SK-N-SH (cell line): ENCODE results near the gene MIPOL1. TPM values are rescaled to one million over a fixed set of nuclear protein-coding genes. Genes with fewer than 3 reads are reported as not detected.

Experiments
- CTCF ChIA-PET: fragments of 300-600, 350-600 bp; formaldehyde crosslinking; extraction: SDS; loops from one replicate; lab custom pipeline; 2021; lab: Yijun Ruan, JAX
- POLR2A ChIA-PET: fragments of 350-600 bp; sonication (Branson Sonifier 250); formaldehyde crosslinking; extraction: SDS; loops from one replicate; lab custom pipeline; 2020; ENCODE audit warnings: antibody characterized with exemption, inconsistent platforms; lab: Yijun Ruan, JAX
- DNase-seq: peaks from one replicate; pipeline ENCODE4 v3.0.0; 2012
- H2AFZ ChIP-seq: fragments of 200-600 bp; sonication (generic); 2 replicates; pipeline ENCODE4 v1.8.1; 2016; ENCODE audit warnings: antibody characterized with exemption, mild to moderate bottlenecking, low read depth
- H3F3A ChIP-seq: fragments of 200-600 bp; sonication (generic); replicated peaks from 2 replicates; pipeline ENCODE3; 2016; ENCODE audit warnings: antibody characterized with exemption, mild to moderate bottlenecking; ENCODE audit not compliant: insufficient read depth
- H3K27ac ChIP-seq, 2 experiments: fragments of 200-500 bp in 1 of 2; fragments of 200-600 bp in 1 of 2; sonication (Bioruptor generic) in 1 of 2; sonication (generic), shearing (Covaris generic) in 1 of 2; 2 replicates each; pipeline versions ENCODE4 v1.5.1 to v1.6.1; 2014 to 2016; ENCODE audit warnings: low read depth in 2 of 2, inconsistent platforms in 1 of 2, low read length in 1 of 2, mild to moderate bottlenecking in 1 of 2, mixed read lengths in 1 of 2
- H3K27me3 ChIP-seq: fragments of 200-600 bp; sonication (generic), shearing (Covaris generic); 2 replicates; pipeline ENCODE4 v1.6.1; 2016; ENCODE audit warnings: mixed run types; ENCODE audit not compliant: insufficient read depth
- H3K36me3 ChIP-seq, 2 experiments: fragments of 200-500 bp in 1 of 2; fragments of 200-600 bp in 1 of 2; sonication (Bioruptor generic) in 1 of 2; sonication (generic) in 1 of 2; replicated peaks in 1 of 2; 2 replicates each; pipeline versions ENCODE3 to v1.5.1; 2014 to 2016; ENCODE audit warnings: low read length in 1 of 2, mild to moderate bottlenecking in 1 of 2; ENCODE audit not compliant: insufficient read depth in 2 of 2, control insufficient read depth in 1 of 2
- H3K4me1 ChIP-seq, 2 experiments: fragments of 200-500 bp in 1 of 2; fragments of 200-600 bp in 1 of 2; sonication (Bioruptor generic) in 1 of 2; sonication (generic), shearing (Covaris generic) in 1 of 2; 2 replicates each; pipeline versions ENCODE4 v1.5.1 to v1.6.1; 2014 to 2016; ENCODE audit warnings: low read depth in 1 of 2, low read length in 1 of 2, mixed run types in 1 of 2; ENCODE audit not compliant: insufficient read depth in 2 of 2, control insufficient read depth in 1 of 2
- H3K4me2 ChIP-seq: fragments of 200-600 bp; sonication (generic), shearing (Covaris generic); 2 replicates; pipeline ENCODE4 v1.6.1; 2017; ENCODE audit warnings: mixed run types
- H3K4me3 ChIP-seq, 2 experiments: fragments of 200-500 bp in 1 of 2; fragments of 200-600 bp in 1 of 2; sonication (Bioruptor generic) in 1 of 2; sonication (generic), shearing (Covaris generic) in 1 of 2; 2 replicates each; pipeline versions ENCODE4 v1.5.1 to v1.8.1; 2014 to 2016; ENCODE audit warnings: low read depth in 2 of 2, inconsistent platforms in 1 of 2, low read length in 1 of 2, mild to moderate bottlenecking in 1 of 2, mixed read lengths in 1 of 2, moderate library complexity in 1 of 2
- H3K79me2 ChIP-seq: fragments of 200-600 bp; sonication (generic); 2 replicates; pipeline ENCODE4 v1.8.1; 2017; ENCODE audit warnings: mild to moderate bottlenecking; ENCODE audit not compliant: insufficient read depth
- H3K9ac ChIP-seq: fragments of 200-600 bp; sonication (generic); 2 replicates; pipeline ENCODE4 v1.6.1; 2017; ENCODE audit warnings: mixed run types
- H3K9me2 ChIP-seq: fragments of 200-600 bp; sonication (generic); 2 replicates; pipeline ENCODE4 v1.6.1; 2017; ENCODE audit warnings: mixed run types
- H3K9me3 ChIP-seq: fragments of 200-600 bp; sonication (generic); 2 replicates; pipeline ENCODE4 v1.6.1; 2017; ENCODE audit warnings: mixed run types, mild to moderate bottlenecking, moderate library complexity
- H4K20me1 ChIP-seq: fragments of 200-600 bp; sonication (generic); 2 replicates; pipeline ENCODE4 v1.6.1; 2017; ENCODE audit warnings: mild to moderate bottlenecking, mixed run types; ENCODE audit not compliant: insufficient read depth
- ELF1 ChIP-seq: IDR thresholded peaks from 2 replicates; pipeline ENCODE4 v1.4.0; 2012
- EP300 ChIP-seq, 2 experiments: IDR thresholded peaks; 2 replicates each; pipeline versions ENCODE4 v1.4.0 to v1.6.1; 2012; ENCODE audit warnings: borderline replicate concordance in 1 of 2, low read depth in 1 of 2, low read length in 1 of 2
- IRF3 ChIP-seq: fragments of 150-350 bp; IDR thresholded peaks from 2 replicates; pipeline ENCODE4 v1.6.1; 2016; ENCODE audit warnings: mild to moderate bottlenecking, low read depth, low read length
- JUND ChIP-seq: IDR thresholded peaks from 2 replicates; pipeline ENCODE4 v1.4.0; 2012
- MEF2A ChIP-seq: IDR thresholded peaks from 2 replicates; pipeline ENCODE4 v1.4.0; 2012; ENCODE audit warnings: low read depth, borderline replicate concordance
- MXI1 ChIP-seq: IDR thresholded peaks from 2 replicates; pipeline ENCODE4 v1.6.1; 2012; ENCODE audit warnings: mild to moderate bottlenecking, low read depth, low read length, improper control_type of control experiment
- NFIC ChIP-seq: IDR thresholded peaks from 2 replicates; pipeline ENCODE4 v1.4.0; 2012; ENCODE audit warnings: borderline replicate concordance
- NRF1 ChIP-seq: IDR thresholded peaks from 2 replicates; pipeline ENCODE4 v1.6.1; 2012; ENCODE audit warnings: low read depth, mild to moderate bottlenecking, low read length
- PBX3 ChIP-seq: IDR thresholded peaks from 2 replicates; pipeline ENCODE4; 2012
- RAD21 ChIP-seq: IDR thresholded peaks from 2 replicates; pipeline ENCODE4 v1.6.1; 2012; ENCODE audit warnings: mild to moderate bottlenecking, low read length
- RCOR1 ChIP-seq: fragments of 150-350 bp; IDR thresholded peaks from 2 replicates; pipeline ENCODE4 v1.6.1; 2017; ENCODE audit warnings: antibody characterized with exemption, low read length
- RFX5 ChIP-seq: IDR thresholded peaks from 2 replicates; pipeline ENCODE4 v1.6.1; 2012; ENCODE audit warnings: mild to moderate bottlenecking, improper control_type of control experiment, low read length
- RXRA ChIP-seq: IDR thresholded peaks from 2 replicates; pipeline ENCODE4 v1.4.0; 2012; ENCODE audit warnings: low read depth, mild to moderate bottlenecking, borderline replicate concordance
- SIN3A ChIP-seq: IDR thresholded peaks from 2 replicates; pipeline ENCODE4 v1.6.1; 2012; ENCODE audit warnings: low read depth, mild to moderate bottlenecking, low read length, moderate library complexity, borderline replicate concordance
- TEAD4 ChIP-seq: IDR thresholded peaks from 2 replicates; pipeline ENCODE4 v1.4.0; 2012; ENCODE audit warnings: mild to moderate bottlenecking, borderline replicate concordance; ENCODE audit not compliant: insufficient read depth
- YY1 ChIP-seq: IDR thresholded peaks from 2 replicates; pipeline ENCODE4 v1.4.0; 2012; ENCODE audit warnings: low read depth, mild to moderate bottlenecking
- WGBS: methylation state at CpG from one replicate; pipeline ENCODE4 v1.1.6; 2017; ENCODE audit warnings: low lambda C conversion rate; 5-methylcytosine and 5-hydroxymethylcytosine counted together
- polyA plus RNA-seq, 3 experiments: library from polyadenylated mRNA; depleted of rRNA; stranded (reverse); fragments of >200 nt; gene quantifications; 2 replicates each; pipeline ENCODE4 v1.2.3, GENCODE V29; 2012

MIPOL1 gene
- polyA plus RNA-seq, 1 of the 3 experiments (the other 2 are of a cell fraction) = 0.23 TPM

GRCh38 chr14:37585971-37586796 lies 388.4 kb downstream of the MIPOL1 start:
- WGBS = 8% methylated on average over 10 of the region's 10 CpGs
- no peak for TF ChIP-seq JUND
- no peak for TF ChIP-seq MEF2A
- no peak for TF ChIP-seq YY1
- no peak for TF ChIP-seq NRF1
- TF ChIP-seq RAD21 = no peak
- no peak for TF ChIP-seq RCOR1
- TF ChIP-seq PBX3 = no peak
- TF ChIP-seq TEAD4 = no peak
- TF ChIP-seq, all 33 proteins: peak for 0
- no peaks in the 10 kb centered on the region for H3K9me2 ChIP-seq
- ChIA-PET CTCF (no interaction called here), POLR2A (no interaction called here)
- no peak overlapping the region for H3K9ac ChIP-seq
- no peaks in the 10 kb centered on the region for H4K20me1 ChIP-seq
- no peaks in the 10 kb centered on the region for H3F3A ChIP-seq
- H3K4me1 ChIP-seq = no peaks in the 10 kb centered on the region
- H3K27ac ChIP-seq = no peak overlapping the region
- no peak for DNase-seq
- no peak overlapping the region for H3K4me2 ChIP-seq
- no peaks in the 10 kb centered on the region for H3K9me3 ChIP-seq
- no peak overlapping the region for H2AFZ ChIP-seq
- peaks cover 12% of the 10 kb centered on the region; the same call in 1 of the 2 replicates for H3K27me3 ChIP-seq
- H3K79me2 ChIP-seq = no peaks in the 10 kb centered on the region
- no peaks in the 10 kb centered on the region for H3K36me3 ChIP-seq
- H3K4me3 ChIP-seq = no peak overlapping the region

GRCh38 chr14:37586797-37587130 lies 389.0 kb downstream of the MIPOL1 start:
- no peaks in the 10 kb centered on the region for H3K4me1 ChIP-seq
- H4K20me1 ChIP-seq = no peaks in the 10 kb centered on the region
- DNase-seq = no peak
- 3% methylated on average over 1 of the region's 1 CpG for WGBS
- no peak overlapping the region for H3K27ac ChIP-seq
- no peaks in the 10 kb centered on the region for H3K9me3 ChIP-seq
- no peak overlapping the region for H3K9ac ChIP-seq
- H3K27me3 ChIP-seq = peaks cover 12% of the 10 kb centered on the region; the same call in 1 of the 2 replicates
- no peak overlapping the region for H3K4me2 ChIP-seq
- H2AFZ ChIP-seq = no peak overlapping the region
- no peak for TF ChIP-seq NFIC
- TF ChIP-seq JUND = no peak
- no peak for TF ChIP-seq SIN3A
- TF ChIP-seq RFX5 = no peak
- no peak for TF ChIP-seq TEAD4
- TF ChIP-seq MXI1 = no peak
- no peak for TF ChIP-seq ELF1
- no peak for TF ChIP-seq RAD21
- no peak for TF ChIP-seq RXRA
- TF ChIP-seq IRF3 = no peak
- no peak for TF ChIP-seq EP300 (IDR thresholded peaks at IDR 0.05; ENCODE audit: borderline replicate concordance in 1 of 2, low read depth in 1 of 2, low read length in 1 of 2)
- ChIA-PET POLR2A (no interaction called here), CTCF (no interaction called here)
- no peaks in the 10 kb centered on the region for H3K9me2 ChIP-seq
- no peaks in the 10 kb centered on the region for H3F3A ChIP-seq
- no peak overlapping the region for H3K4me3 ChIP-seq
- no peaks in the 10 kb centered on the region for H3K36me3 ChIP-seq
- H3K79me2 ChIP-seq = no peaks in the 10 kb centered on the region
